ENCODE data around the gene FRMD6. TPM values are rescaled to one million over a fixed set of nuclear protein-coding genes. Genes with fewer than 3 reads are reported as not detected.

Gene FRMD6
- total and polyA plus RNA-seq, 10 of the 15 experiments (the other 5 are each of a cell fraction or from before 2014, with no cell fraction given), result 0.86 to 7.8 (median 3.3) TPM

DNA sequence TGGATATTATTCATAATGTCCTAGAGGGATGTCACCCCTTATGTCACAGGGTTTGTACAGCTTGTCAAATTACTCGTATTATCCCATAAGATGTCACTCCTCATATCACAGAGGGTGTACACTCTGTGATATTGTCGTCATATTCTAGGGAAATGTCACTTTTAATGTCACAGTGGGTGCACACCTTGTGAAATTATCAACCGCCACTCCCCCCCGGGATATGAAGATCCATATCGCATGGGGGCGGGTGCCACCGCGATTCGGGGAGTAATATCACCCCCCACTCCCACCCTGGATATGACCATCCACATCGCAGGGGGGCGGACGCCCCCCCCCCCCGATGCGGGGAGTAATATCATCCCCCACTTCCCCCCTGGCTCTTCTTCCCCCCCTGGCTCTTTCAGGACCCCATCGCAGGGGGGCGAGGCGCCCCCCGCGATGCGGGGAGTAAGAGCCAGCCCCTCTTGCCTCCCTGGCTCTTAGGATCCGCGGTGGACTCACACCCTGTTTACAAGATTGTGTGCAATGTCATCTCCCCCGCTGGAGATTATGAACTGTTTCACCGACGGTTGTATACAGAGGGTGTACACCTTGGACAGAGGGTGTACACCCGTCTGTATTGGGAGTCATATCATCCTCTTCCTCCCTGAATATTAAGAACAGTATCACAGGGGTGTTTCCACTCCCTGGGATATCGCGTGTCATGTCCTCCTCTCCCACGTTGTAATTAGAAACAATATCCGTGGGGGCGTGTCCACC is 92.8 kb downstream of the FRMD6 start:
- SMC1A ChIA-PET (ENCODE audit: uncharacterized antibody, unreplicated experiment), result no interaction called here
- no TSS peak for BruUV-seq (replicated peaks)
- FAIRE-seq, result no peak
- RAD21 ChIA-PET (ENCODE audit: unreplicated experiment), result no interaction called here
- Histone ChIP-seq H3K4me1 (ENCODE audit: control insufficient read depth, insufficient read depth, low read length) (no peaks in the 10 kb centered on the region), H3K9ac (ENCODE audit: control insufficient read depth, insufficient read depth, low read length) (no peak overlapping the region), H3K4me3 (no peak overlapping the region), H3K36me3 (ENCODE audit: control insufficient read depth in 2 of 2, insufficient read depth in 2 of 2, low read length in 1 of 2) (no peaks in the 10 kb centered on the region), H3K9me3 (replicated peaks; ENCODE audit: control insufficient read depth, insufficient read depth, low read length) (no peaks in the 10 kb centered on the region), H3K4me2 (ENCODE audit: control insufficient read depth, insufficient read depth) (no peak overlapping the region), H2AFZ (ENCODE audit: control insufficient read depth, low read depth, low read length) (no peak overlapping the region), H4K20me1 (ENCODE audit: control insufficient read depth, insufficient read depth) (no peaks in the 10 kb centered on the region), H3K27me3 (replicated peaks in 1 of 2; ENCODE audit: control insufficient read depth in 2 of 2, insufficient read depth in 2 of 2, low read length in 1 of 2) (no peaks in the 10 kb centered on the region), H3K79me2 (ENCODE audit: control insufficient read depth, insufficient read depth, low read length) (no peaks in the 10 kb centered on the region), H3K27ac (ENCODE audit: control insufficient read depth, insufficient read depth) (no peak overlapping the region)
- POLR2A ChIA-PET, result no interaction called here
- WGBS (ENCODE audit: insufficient coverage, insufficient replicate concordance, low lambda C conversion rate, missing lambda C conversion rate), result 85% methylated on average over 23 of the region's 31 CpGs
- TF ChIP-seq RAD51 (IDR thresholded peaks at IDR 0.05) (no peak), POLR2AphosphoS2 (IDR thresholded peaks at IDR 0.05; ENCODE audit: low read depth, low read length) (no peak), MEF2A (IDR thresholded peaks at IDR 0.05; ENCODE audit: insufficient read depth, low read depth, low read length) (no peak), ESRRA (IDR thresholded peaks at IDR 0.05; ENCODE audit: low read length) (no peak), TARDBP (IDR thresholded peaks at IDR 0.05; ENCODE audit: borderline replicate concordance) (no peak), CREM (IDR thresholded peaks at IDR 0.05; ENCODE audit: low read depth) (no peak), NFYB (IDR thresholded peaks at IDR 0.05; ENCODE audit: insufficient read depth, low read depth, low read length) (no peak), WRNIP1 (IDR thresholded peaks at IDR 0.05; ENCODE audit: borderline replicate concordance, low read depth, low read length) (no peak), KLF5 (IDR thresholded peaks at IDR 0.05; ENCODE audit: partially characterized antibody) (no peak), CBX5 (IDR thresholded peaks at IDR 0.05; ENCODE audit: low read depth) (no peak), EP300 (IDR thresholded peaks at IDR 0.05; ENCODE audit: borderline replicate concordance in 1 of 2, control insufficient read depth in 1 of 2, low read depth in 2 of 2, low read length in 2 of 2) (no peak)
- TF ChIP-seq, protein P1, sequence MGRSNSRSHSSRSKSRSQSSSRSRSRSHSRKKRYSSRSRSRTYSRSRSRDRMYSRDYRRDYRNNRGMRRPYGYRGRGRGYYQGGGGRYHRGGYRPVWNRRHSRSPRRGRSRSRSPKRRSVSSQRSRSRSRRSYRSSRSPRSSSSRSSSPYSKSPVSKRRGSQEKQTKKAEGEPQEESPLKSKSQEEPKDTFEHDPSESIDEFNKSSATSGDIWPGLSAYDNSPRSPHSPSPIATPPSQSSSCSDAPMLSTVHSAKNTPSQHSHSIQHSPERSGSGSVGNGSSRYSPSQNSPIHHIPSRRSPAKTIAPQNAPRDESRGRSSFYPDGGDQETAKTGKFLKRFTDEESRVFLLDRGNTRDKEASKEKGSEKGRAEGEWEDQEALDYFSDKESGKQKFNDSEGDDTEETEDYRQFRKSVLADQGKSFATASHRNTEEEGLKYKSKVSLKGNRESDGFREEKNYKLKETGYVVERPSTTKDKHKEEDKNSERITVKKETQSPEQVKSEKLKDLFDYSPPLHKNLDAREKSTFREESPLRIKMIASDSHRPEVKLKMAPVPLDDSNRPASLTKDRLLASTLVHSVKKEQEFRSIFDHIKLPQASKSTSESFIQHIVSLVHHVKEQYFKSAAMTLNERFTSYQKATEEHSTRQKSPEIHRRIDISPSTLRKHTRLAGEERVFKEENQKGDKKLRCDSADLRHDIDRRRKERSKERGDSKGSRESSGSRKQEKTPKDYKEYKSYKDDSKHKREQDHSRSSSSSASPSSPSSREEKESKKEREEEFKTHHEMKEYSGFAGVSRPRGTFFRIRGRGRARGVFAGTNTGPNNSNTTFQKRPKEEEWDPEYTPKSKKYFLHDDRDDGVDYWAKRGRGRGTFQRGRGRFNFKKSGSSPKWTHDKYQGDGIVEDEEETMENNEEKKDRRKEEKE (IDR thresholded peaks at IDR 0.05), result no peak
- TF ChIP-seq, protein P2, sequence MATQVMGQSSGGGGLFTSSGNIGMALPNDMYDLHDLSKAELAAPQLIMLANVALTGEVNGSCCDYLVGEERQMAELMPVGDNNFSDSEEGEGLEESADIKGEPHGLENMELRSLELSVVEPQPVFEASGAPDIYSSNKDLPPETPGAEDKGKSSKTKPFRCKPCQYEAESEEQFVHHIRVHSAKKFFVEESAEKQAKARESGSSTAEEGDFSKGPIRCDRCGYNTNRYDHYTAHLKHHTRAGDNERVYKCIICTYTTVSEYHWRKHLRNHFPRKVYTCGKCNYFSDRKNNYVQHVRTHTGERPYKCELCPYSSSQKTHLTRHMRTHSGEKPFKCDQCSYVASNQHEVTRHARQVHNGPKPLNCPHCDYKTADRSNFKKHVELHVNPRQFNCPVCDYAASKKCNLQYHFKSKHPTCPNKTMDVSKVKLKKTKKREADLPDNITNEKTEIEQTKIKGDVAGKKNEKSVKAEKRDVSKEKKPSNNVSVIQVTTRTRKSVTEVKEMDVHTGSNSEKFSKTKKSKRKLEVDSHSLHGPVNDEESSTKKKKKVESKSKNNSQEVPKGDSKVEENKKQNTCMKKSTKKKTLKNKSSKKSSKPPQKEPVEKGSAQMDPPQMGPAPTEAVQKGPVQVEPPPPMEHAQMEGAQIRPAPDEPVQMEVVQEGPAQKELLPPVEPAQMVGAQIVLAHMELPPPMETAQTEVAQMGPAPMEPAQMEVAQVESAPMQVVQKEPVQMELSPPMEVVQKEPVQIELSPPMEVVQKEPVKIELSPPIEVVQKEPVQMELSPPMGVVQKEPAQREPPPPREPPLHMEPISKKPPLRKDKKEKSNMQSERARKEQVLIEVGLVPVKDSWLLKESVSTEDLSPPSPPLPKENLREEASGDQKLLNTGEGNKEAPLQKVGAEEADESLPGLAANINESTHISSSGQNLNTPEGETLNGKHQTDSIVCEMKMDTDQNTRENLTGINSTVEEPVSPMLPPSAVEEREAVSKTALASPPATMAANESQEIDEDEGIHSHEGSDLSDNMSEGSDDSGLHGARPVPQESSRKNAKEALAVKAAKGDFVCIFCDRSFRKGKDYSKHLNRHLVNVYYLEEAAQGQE (IDR thresholded peaks at IDR 0.05; ENCODE audit: low read depth, low read length), result no peak
- TF ChIP-seq, protein P3, sequence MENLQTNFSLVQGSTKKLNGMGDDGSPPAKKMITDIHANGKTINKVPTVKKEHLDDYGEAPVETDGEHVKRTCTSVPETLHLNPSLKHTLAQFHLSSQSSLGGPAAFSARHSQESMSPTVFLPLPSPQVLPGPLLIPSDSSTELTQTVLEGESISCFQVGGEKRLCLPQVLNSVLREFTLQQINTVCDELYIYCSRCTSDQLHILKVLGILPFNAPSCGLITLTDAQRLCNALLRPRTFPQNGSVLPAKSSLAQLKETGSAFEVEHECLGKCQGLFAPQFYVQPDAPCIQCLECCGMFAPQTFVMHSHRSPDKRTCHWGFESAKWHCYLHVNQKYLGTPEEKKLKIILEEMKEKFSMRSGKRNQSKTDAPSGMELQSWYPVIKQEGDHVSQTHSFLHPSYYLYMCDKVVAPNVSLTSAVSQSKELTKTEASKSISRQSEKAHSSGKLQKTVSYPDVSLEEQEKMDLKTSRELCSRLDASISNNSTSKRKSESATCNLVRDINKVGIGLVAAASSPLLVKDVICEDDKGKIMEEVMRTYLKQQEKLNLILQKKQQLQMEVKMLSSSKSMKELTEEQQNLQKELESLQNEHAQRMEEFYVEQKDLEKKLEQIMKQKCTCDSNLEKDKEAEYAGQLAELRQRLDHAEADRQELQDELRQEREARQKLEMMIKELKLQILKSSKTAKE (IDR thresholded peaks at IDR 0.05; ENCODE audit: low read depth, poor library complexity, severe bottlenecking), result no peak
- intact Hi-C loops (cut with micrococcal nuclease; ENCODE audit: unreplicated experiment), result no loop called here
- no peak for ATAC-seq
- DNase-seq (ENCODE audit: low read depth, low spot score), result no peak
- CTCF ChIA-PET, result no interaction called here
- in situ Hi-C loops (cut with MboI), result no loop called here
